GM12865 (cell line): Measurements from ENCODE around the gene GRK2.
"Not testable (repeated sequence)": the region's sequence is repeated elsewhere in the genome, so short reads cannot be mapped to it uniquely, and the experiment has no call there.

ENCODE experiments used
- DNase-seq: peaks from one replicate; pipeline ENCODE4 v3.0.0; 2010; ENCODE audit warnings: low read depth
- H3K4me3 ChIP-seq: 2 replicates; pipeline ENCODE4 v1.5.1; 2011; ENCODE audit warnings: mild to moderate bottlenecking, low read depth, low read length, control low read depth
- TF ChIP-seq, protein P1 (sequence below): IDR thresholded peaks from 2 replicates; pipeline ENCODE4 v1.5.1; 2011; ENCODE audit warnings: low read length, control low read depth, low read depth, inconsistent platforms; ENCODE audit not compliant: insufficient read depth; ENCODE audit errors: missing control alignments

The GRK2 gene

GRCh38 chr11:67266449-67267187 lies at the start of gene GRK2:
Gene GRK2, plus strand, starts transcription at chr11:67266473. Its CDS starts 227 bp downstream, at chr11:67266700.
- peak within 1 kb of the TSS; percentile 88 for H3K4me3 ChIP-seq
- peak; percentile 72 for DNase-seq
- TF ChIP-seq, protein P1, sequence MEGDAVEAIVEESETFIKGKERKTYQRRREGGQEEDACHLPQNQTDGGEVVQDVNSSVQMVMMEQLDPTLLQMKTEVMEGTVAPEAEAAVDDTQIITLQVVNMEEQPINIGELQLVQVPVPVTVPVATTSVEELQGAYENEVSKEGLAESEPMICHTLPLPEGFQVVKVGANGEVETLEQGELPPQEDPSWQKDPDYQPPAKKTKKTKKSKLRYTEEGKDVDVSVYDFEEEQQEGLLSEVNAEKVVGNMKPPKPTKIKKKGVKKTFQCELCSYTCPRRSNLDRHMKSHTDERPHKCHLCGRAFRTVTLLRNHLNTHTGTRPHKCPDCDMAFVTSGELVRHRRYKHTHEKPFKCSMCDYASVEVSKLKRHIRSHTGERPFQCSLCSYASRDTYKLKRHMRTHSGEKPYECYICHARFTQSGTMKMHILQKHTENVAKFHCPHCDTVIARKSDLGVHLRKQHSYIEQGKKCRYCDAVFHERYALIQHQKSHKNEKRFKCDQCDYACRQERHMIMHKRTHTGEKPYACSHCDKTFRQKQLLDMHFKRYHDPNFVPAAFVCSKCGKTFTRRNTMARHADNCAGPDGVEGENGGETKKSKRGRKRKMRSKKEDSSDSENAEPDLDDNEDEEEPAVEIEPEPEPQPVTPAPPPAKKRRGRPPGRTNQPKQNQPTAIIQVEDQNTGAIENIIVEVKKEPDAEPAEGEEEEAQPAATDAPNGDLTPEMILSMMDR: no peak

- TF ChIP-seq, protein P1: no peak
- H3K4me3 ChIP-seq: no peak overlapping the region
- no peak for DNase-seq
Measured at GRCh38 chr11:67227726-67228125, 38.5 kb upstream of the GRK2 start.

- no peak overlapping the region for H3K4me3 ChIP-seq
- DNase-seq: no peak
- TF ChIP-seq, protein P1: no peak
Measured at GRCh38 chr11:67230406-67230805, 35.9 kb upstream of the GRK2 start.

- TF ChIP-seq, protein P1: no peak
- no peak overlapping the region for H3K4me3 ChIP-seq
- DNase-seq: no peak
Measured at GRCh38 chr11:67230886-67231285, 35.4 kb upstream of the GRK2 start.

DNA sequence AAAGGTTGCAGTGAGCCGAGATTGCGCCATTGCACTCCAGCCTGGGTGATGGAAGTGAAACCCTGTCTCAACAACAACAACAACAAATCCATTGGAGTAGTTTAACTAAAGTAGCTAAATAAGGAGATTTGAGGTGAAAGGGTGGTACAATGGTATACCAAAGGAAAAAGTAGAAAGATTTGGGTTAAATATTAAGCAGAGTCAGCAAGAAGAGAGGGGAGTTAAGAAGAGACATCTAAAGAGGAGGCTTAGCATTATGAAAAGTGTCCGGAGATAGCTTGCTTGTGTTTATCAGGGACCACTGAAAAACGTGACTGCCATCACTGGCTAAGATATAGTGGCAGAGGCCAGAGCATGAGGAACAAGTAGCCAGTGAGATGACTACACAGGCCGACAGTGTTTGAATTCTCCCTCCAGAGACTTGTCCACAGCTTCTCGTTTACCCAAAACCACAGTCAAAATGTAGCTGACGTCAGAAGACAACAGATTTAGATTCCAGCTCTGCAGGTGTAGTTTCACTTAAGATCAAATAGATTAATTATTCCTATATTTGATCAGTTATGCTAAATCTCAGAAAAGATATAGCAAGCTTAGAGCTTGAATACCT lies 32.6 kb upstream of the GRK2 start:
- TF ChIP-seq, protein P1: no peak

GRCh38 chr11:67234571-67234970 lies 31.7 kb upstream of the GRK2 start:
- not testable (repeated sequence) for DNase-seq, H3K4me3 ChIP-seq

More for the DNA sequence above, 32.6 kb upstream of the GRK2 start:
- H3K4me3 ChIP-seq: no peak overlapping the region
- DNase-seq: no peak

DNA sequence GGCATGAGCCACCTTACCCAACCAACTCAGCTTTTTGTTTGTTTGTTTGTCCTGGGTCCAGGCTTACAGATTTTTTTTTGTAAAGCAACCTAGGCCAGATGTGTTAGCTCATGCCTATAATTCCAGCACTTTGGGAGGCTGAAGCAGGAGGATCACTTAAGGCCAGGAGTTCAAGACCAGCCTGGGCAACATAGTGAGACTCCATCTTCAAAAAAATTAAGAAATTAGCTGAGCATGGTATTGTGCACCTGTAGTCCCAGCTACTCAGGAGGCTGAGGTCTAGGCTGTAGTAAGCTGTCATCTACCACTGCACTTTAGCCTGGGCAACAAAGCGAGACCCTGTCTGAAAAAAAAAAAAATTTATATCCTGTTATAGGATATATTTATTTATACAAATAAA lies 28.7 kb upstream of the GRK2 start:
- TF ChIP-seq, protein P1: no peak
- no peak overlapping the region for H3K4me3 ChIP-seq
- no peak for DNase-seq
